Left cardiac atrium (tissue), 4 donors: ENCODE data around the gene FAM117B. TPM values are rescaled to one million over a fixed set of nuclear protein-coding genes. Genes with fewer than 3 reads are reported as not detected.
"Not testable (repeated sequence)": the region's sequence is repeated elsewhere in the genome, so short reads cannot be mapped to it uniquely, and the experiment has no call there.

Source experiments
- ATAC-seq, 2 donors: fragments of 200-7000 bp; cut with Tn5 transposase; one replicate each; pipeline ENCODE4 v1.9.1; 2020; ENCODE audit warnings: mild to moderate bottlenecking in 2 of 2, moderate library complexity in 2 of 2
- DNase-seq: peaks from one replicate; pipeline ENCODE4 v3.0.0-alpha.2; 2020
- intact Hi-C, 2 donors: fragments of 100-400 bp; cut with DNase I; formaldehyde crosslinking; loops; one replicate each; pipeline versions ENCODE4 v1.14.1 to v1.15.1; 2022 to 2023
- total RNA-seq, 2 donors: library from RNA; stranded (reverse); fragmentation: NEBNext Ultra II Directional; extraction: Animal tissue kit (Norgen Biotek cat#: 25700); gene quantifications; one replicate each; pipeline ENCODE4 v1.2.1, GENCODE V29; 2021
- donor health status: DM: no; HTN: yes; CAD: no.
- donor health status: DM: no; HTN: yes; CAD: no; lungs with severe emphysema.
- donor health status: DM: yes; HTN: yes; CAD: no.
- donor health status: Dilated cardiomyopathy.

Gene FAM117B
- total RNA-seq, 2 donors from 2014 or later: 1.6 to 3.6 TPM

- intact Hi-C loops: no loop called here
- ATAC-seq: peak in 1 of 2 donors; percentile 84
- DNase-seq: no peak
Observed at GRCh38 chr2:202780514-202781021, 145.8 kb downstream of the FAM117B start.

DNA sequence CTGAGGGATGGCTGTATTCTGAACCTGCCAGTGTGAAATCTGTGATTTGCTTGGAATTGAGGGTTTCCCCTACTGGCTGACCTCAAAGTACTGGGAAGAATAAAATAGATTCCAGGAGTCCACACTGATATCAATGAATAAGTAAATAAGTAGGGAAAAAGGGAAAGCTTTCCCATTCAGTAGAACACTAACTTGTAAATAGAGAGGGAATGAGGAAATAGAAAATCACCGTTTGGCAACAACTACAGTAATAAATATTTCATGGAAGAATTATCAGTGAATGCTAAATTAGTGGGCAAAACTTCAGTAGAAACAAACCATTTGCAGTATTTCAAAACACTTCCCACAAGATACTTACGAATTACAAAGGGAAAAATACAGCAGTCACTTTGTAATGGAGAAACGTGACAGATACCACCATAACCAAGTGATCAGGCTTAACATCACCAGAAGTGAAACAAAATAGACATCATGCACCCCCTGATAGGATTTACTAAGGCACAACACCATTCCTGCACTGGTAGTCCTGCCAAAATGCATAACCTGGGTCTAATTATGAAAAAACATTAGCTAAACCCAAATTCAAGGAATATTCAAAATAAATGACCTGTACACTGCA lies 148.3 kb downstream of the FAM117B start:
- no peak for ATAC-seq
- intact Hi-C loops: no loop called here
- DNase-seq: no peak

GRCh38 chr2:202786842-202787241 lies 152.1 kb downstream of the FAM117B start:
- intact Hi-C loops: no loop called here
- DNase-seq: no peak
- ATAC-seq: no peak

GRCh38 chr2:202790676-202791075 lies 155.9 kb downstream of the FAM117B start:
- DNase-seq: no peak
- intact Hi-C loops: no loop called here
- no peak for ATAC-seq

GRCh38 chr2:202797944-202798343 lies 163.2 kb downstream of the FAM117B start:
- no peak for DNase-seq
- intact Hi-C loops: no loop called here
- ATAC-seq: no peak

DNA sequence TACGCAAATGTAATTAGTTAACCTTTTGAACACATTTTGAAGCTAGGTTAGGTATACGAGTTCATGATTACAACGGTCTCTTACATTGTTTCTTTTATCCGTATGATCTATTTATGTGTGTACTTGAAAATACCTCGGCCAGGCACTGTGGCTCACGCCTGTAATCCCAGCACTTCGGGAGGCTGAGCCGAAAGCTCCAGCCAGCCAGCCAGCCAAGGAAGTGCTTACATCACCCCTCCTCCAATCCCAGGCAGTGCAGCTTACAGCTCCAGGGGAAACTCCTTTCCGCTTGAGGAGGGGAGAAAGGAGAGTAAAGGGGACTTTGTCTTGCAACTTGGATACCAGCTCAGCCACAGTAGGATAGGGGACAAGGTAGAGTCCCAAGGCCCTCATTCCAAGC lies 171.1 kb downstream of the FAM117B start:
- ATAC-seq (peak; percentile 90 to 91), DNase-seq (peak; percentile 64)
- intact Hi-C loops: not testable (repeated sequence)

- intact Hi-C loops: not testable (repeated sequence)
- peak; percentile 89 for DNase-seq
- peak; percentile 93 to 96 for ATAC-seq
Observed at GRCh38 chr2:202807431-202808138, 172.8 kb downstream of the FAM117B start.

GRCh38 chr2:202808754-202809153 lies 174.0 kb downstream of the FAM117B start:
- no peak for ATAC-seq
- intact Hi-C loops: no loop called here
- no peak for DNase-seq

GRCh38 chr2:202813387-202813786 lies 178.6 kb downstream of the FAM117B start:
- intact Hi-C loops: no loop called here
- DNase-seq (no peak), ATAC-seq (no peak)

DNA sequence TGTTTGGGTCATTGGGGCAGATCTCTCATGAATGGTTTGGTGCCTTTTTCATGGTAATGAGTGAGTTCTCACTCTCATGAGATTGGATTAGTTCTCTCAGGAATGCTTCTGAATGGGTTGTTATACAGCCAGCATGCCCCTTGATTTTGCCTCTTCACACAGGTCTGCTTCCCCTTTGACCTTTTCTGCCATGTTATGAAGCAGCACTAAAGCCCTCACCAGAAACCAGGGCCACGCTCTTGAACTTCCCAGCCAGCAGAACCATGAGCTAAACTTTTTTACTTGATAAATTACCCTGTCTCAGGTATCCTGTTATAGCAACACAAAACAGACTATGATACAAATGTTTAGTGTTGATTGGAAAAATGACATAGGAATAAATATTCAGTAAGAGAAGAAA lies 179.5 kb downstream of the FAM117B start:
- no peak for ATAC-seq
- DNase-seq: no peak
- intact Hi-C loops: no loop called here

DNA sequence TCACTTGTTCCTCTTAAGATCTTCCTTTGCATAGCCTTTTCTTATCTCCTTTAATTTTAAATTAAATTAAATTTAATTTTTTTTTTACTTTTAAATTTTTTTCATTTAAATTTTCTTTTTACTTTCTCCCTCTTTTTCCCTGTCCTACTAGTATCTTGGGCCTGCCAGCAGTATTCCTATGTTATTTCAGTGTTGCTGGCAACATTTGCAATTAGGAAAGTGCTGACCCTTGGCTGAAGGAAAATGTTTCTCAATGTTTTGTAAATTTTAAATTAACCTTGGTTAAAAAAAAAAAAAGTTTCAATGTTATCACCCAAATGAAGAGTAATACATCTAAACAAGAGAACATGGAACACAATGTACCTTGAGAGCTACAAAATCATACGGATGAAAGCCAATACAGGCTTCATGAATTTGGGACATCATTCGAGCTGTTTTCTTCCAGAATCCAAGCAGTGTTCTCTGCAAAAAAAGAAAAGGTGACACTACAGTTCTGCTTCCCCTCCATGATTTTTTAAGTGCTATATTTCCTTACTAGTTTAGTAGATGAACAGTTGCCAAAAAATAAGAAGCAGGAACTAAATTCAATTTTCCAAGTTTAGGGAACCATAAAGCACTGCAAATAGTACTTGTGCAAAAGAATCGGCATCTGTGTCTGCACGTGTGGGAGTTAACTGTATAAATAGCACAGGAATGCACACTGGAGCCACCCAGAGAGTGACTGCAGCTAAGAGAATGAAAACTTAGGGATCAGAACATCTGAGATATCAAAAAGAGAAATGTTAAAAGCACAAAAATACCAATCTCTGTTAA lies 181.0 kb downstream of the FAM117B start:
- ATAC-seq (peak; percentile 61 to 68), DNase-seq (no peak)
- intact Hi-C loops: no loop called here

DNA sequence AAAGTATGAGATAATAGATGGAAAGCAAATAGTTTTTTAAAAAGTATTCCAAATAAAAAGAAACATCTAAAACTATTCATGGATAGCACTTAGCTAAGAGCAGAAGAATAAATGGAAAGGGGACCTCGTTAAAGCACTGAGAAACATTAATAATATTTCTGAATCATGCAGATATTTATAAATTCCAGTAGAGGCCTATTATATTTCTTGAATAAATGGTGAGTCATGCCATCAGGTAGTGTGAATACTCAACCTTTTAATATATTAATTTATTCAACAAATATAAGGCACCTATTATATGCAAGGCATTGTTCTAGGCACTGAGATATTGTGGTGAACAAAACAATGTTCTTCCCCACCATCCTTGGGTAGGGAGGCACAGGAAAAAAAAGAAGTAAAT lies 183.0 kb downstream of the FAM117B start:
- DNase-seq: no peak
- ATAC-seq: no peak
- intact Hi-C loops: no loop called here

DNA sequence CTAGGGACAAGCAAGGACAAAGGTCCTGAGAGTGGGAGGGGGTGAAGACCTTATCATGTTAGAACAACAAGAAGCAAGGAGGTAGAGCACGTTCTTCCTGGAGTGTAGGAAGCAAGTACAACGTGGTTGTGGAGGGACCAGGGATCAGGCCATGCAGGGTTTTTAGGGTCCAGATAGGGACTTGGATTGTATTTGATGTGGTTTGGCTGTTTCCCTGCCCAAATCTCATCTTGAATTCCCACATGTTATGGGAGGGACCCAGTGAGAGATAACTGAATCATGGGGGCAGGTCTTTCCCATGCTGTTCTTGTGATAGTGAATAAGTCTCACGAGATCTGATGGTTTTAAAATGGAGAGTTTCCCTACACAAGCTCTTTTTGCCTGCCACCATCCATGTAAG lies 183.6 kb downstream of the FAM117B start:
- ATAC-seq: no peak

More for the DNA sequence above, 183.6 kb downstream of the FAM117B start:
- intact Hi-C loops: no loop called here
- DNase-seq: no peak

Other genes with a start within 250 kb of the FAM117B start
- gene ICA1L, start 236.8 kb downstream of the FAM117B start, total RNA-seq: 1 to 10 TPM; 6.3 to 9.0 TPM